Measurements from ENCODE around the gene SNN. TPM values are rescaled to one million over a fixed set of nuclear protein-coding genes. Genes with fewer than 3 reads are reported as not detected.

Gene SNN
- total RNA-seq, 3 donors from 2014 or later: 2.3 to 22.1 (median 4.2) TPM

GRCh38 chr16:11632455-11632939 is 35.8 kb upstream of the SNN start:
- ATAC-seq (no peak), DNase-seq (peak in 2 of 3 donors; percentile 41 to 50)
- H3K9me3 ChIP-seq: no peaks in the 10 kb centered on the region
- no peak for TF ChIP-seq CTCF (IDR thresholded peaks at IDR 0.05)
- intact Hi-C loops (cut with DNase I, micrococcal nuclease): no loop called here
- peaks cover 10% of the 10 kb centered on the region for H3K4me1 ChIP-seq (ENCODE audit: low read depth)
- no peaks in the 10 kb centered on the region for H3K36me3 ChIP-seq (ENCODE audit: low read depth)
- H3K4me3 ChIP-seq: no peak overlapping the region

- H3K36me3 ChIP-seq (ENCODE audit: low read depth): no peaks in the 10 kb centered on the region
- no peak for TF ChIP-seq CTCF (IDR thresholded peaks at IDR 0.05)
- peaks cover 10% of the 10 kb centered on the region for H3K4me1 ChIP-seq (ENCODE audit: low read depth)
- H3K4me3 ChIP-seq: no peak overlapping the region
- intact Hi-C loops (cut with DNase I, micrococcal nuclease): no loop called here
- DNase-seq: no peak
- no peaks in the 10 kb centered on the region for H3K9me3 ChIP-seq
- ATAC-seq: no peak
Observed at GRCh38 chr16:11633113-11633512, 35.1 kb upstream of the SNN start.

DNA sequence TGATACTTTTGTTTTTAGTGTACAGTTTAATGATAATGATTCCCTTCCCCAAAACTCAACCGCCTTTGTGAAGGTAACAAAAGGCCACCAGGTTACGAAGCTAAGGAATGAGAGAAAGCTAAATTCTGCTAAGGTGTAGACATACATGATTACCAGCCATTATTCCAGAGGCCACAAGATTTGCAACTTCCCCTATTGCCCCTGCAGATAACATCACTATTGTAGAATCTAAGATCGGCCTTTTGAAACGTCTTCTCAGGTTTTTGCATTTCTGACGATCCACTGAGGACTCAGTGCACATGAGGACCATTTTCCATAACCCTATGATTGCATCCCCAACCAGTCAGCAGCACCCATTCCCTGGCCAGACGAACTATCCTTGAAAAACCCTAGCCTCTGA is 33.9 kb upstream of the SNN start:
- H3K36me3 ChIP-seq (ENCODE audit: low read depth): no peaks in the 10 kb centered on the region
- intact Hi-C loops (cut with DNase I, micrococcal nuclease): no loop called here
- H3K9me3 ChIP-seq: no peaks in the 10 kb centered on the region
- ATAC-seq (no peak), DNase-seq (no peak)
- no peak overlapping the region for H3K4me3 ChIP-seq
- peaks cover 10% of the 10 kb centered on the region for H3K4me1 ChIP-seq (ENCODE audit: low read depth)
- TF ChIP-seq CTCF (IDR thresholded peaks at IDR 0.05): no peak

DNA sequence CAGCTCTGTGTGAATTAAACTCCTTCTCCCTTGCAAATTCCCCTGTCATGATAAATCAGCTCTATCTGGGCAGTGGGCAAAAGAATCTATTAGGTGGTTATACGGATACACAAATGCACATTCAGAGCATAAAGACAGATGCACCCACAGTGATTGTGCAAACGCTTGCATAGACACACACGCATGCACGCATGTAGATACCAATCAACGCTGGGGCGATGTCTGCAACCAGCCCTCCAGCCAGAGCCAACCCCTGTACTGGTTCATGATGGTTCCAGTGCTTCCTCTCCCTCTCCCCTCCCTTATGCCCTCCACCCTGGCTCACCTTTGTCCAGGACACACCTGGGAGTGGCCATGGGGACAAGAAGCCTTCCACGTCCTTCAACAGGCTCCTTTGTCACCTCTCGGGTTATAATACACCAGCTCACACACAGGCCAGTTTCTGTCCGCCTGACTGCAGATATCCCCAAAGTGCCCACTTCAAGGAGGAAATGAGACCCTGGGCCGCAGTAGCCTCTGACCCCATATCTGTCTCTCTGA is 33.1 kb upstream of the SNN start:
- intact Hi-C loops (cut with DNase I, micrococcal nuclease): no loop called here
- TF ChIP-seq CTCF (IDR thresholded peaks at IDR 0.05): no peak
- ATAC-seq (peak; percentile 81), DNase-seq (peak; percentile 72 to 77 (median 74))
- Histone ChIP-seq H3K9me3 (no peaks in the 10 kb centered on the region), H3K4me1 (ENCODE audit: low read depth) (peaks cover 10% of the 10 kb centered on the region), H3K4me3 (no peak overlapping the region), H3K36me3 (ENCODE audit: low read depth) (no peaks in the 10 kb centered on the region)

- intact Hi-C loops (cut with DNase I, micrococcal nuclease): no loop called here
- no peak for TF ChIP-seq CTCF (IDR thresholded peaks at IDR 0.05)
- peak; percentile 24 for ATAC-seq
- Histone ChIP-seq H3K4me3 (no peak overlapping the region), H3K9me3 (no peaks in the 10 kb centered on the region), H3K4me1 (ENCODE audit: low read depth) (peaks cover 10% of the 10 kb centered on the region), H3K36me3 (ENCODE audit: low read depth) (no peaks in the 10 kb centered on the region)
- DNase-seq: no peak
Observed at GRCh38 chr16:11635679-11636171, 32.5 kb upstream of the SNN start.

Measured in mucosa of descending colon (tissue), 3 donors.